B cell (primary cell): ENCODE measurements around the gene COG6. TPM values are rescaled to one million over a fixed set of nuclear protein-coding genes. Genes with fewer than 3 reads are reported as not detected.
A peak's percentile ranks its signal among the peaks of the same experiment; 100 is the strongest.

Experiments
- ATAC-seq: fragments of 200-7000 bp; cut with Tn5 transposase; one replicate; pipeline ENCODE4 v1.10.0; 2021; ENCODE audit warnings: low read depth, mild to moderate bottlenecking, moderate number of reproducible peaks, moderate library complexity
- CTCF ChIA-PET: fragments of 350-600 bp; sonication (Branson Sonifier 250); formaldehyde crosslinking; loops from one replicate; lab custom pipeline; 2021; ENCODE audit warnings: antibody characterized with exemption, inconsistent platforms; lab: Charles Lee
- POLR2A ChIA-PET: fragments of 350-600 bp; sonication (Branson Sonifier 250); formaldehyde crosslinking; loops from one replicate; lab custom pipeline; 2021; ENCODE audit warnings: antibody characterized with exemption; lab: Charles Lee
- DNase-seq: peaks from one replicate; pipeline ENCODE4 v3.0.0; 2013
- H2AFZ ChIP-seq: 2 replicates; pipeline ENCODE4 v1.6.1; 2012; ENCODE audit warnings: mild to moderate bottlenecking, low read depth, low read length; ENCODE audit not compliant: insufficient read depth, poor library complexity, severe bottlenecking
- H3K27ac ChIP-seq, 2 donors: 1 replicate in 1 of 2; 2 replicates in 1 of 2; pipeline ENCODE4 v1.5.1; 2012 to 2013; ENCODE audit warnings: low read length in 2 of 2, mild to moderate bottlenecking in 2 of 2, moderate library complexity in 1 of 2
- H3K27me3 ChIP-seq, 4 experiments: fragments of 200-600 bp in 1 of 4; sonication (generic) in 1 of 4; replicated peaks in 1 of 4; 1 replicate in 2 of 4; 2 replicates in 2 of 4; pipeline versions ENCODE4 v1.6.1 to v1.7.0; 2013 to 2016; ENCODE audit warnings: low read length in 3 of 4, mild to moderate bottlenecking in 2 of 4, mixed read lengths in 1 of 4, moderate library complexity in 1 of 4; ENCODE audit not compliant: insufficient read depth in 4 of 4, control insufficient read depth in 3 of 4; ENCODE audit errors: control extremely low read depth in 1 of 4
- H3K36me3 ChIP-seq, 2 experiments: replicated peaks in 1 of 2; 1 replicate in 1 of 2; 2 replicates in 1 of 2; pipeline versions ENCODE4 v1.6.1 to v1.7.1; 2013; ENCODE audit warnings: low read length in 1 of 2; ENCODE audit not compliant: insufficient read depth in 2 of 2, control insufficient read depth in 1 of 2; ENCODE audit errors: control extremely low read depth in 1 of 2, extremely low read depth in 1 of 2
- H3K4me1 ChIP-seq, 2 donors: fragments of 200-600 bp in 1 of 2; sonication (generic) in 1 of 2; 1 replicate in 1 of 2; 2 replicates in 1 of 2; pipeline versions ENCODE4 v1.5.1 to v1.6.1; 2013 to 2017; ENCODE audit warnings: low read length in 2 of 2; ENCODE audit not compliant: control insufficient read depth in 2 of 2, insufficient read depth in 2 of 2
- H3K4me2 ChIP-seq: replicated peaks from 2 replicates; pipeline ENCODE3; 2012; ENCODE audit warnings: mild to moderate bottlenecking, low read depth, low read length; ENCODE audit not compliant: poor library complexity, severe bottlenecking
- H3K4me3 ChIP-seq, 5 experiments: fragments of 200-600 bp in 1 of 5; sonication (generic) in 1 of 5; 1 replicate in 3 of 5; 2 replicates in 2 of 5; pipeline versions ENCODE4 v1.5.1 to v1.7.0; 2011 to 2016; ENCODE audit warnings: low read length in 4 of 5, mild to moderate bottlenecking in 4 of 5, low read depth in 2 of 5, control low read depth in 1 of 5, moderate library complexity in 1 of 5; ENCODE audit not compliant: insufficient read depth in 1 of 5; ENCODE audit errors: control extremely low read depth in 1 of 5, extremely low read depth in 1 of 5
- H3K79me2 ChIP-seq: fragments of 200-600 bp; sonication (generic); one replicate; pipeline ENCODE4 v1.6.0; 2016; ENCODE audit warnings: low read length; ENCODE audit not compliant: control insufficient read depth, insufficient read depth
- H3K9ac ChIP-seq: fragments of 200-600 bp; sonication (generic); 2 replicates; pipeline ENCODE4 v1.6.1; 2017; ENCODE audit warnings: mild to moderate bottlenecking, low read length, moderate library complexity
- H3K9me3 ChIP-seq, 3 donors: one replicate each; pipeline versions ENCODE4 v1.6.1 to v1.7.1; 2013; ENCODE audit warnings: low read length in 2 of 3; ENCODE audit not compliant: control insufficient read depth in 2 of 3, insufficient read depth in 1 of 3; ENCODE audit errors: control extremely low read depth in 1 of 3
- H4K20me1 ChIP-seq: 2 replicates; pipeline ENCODE4 v1.6.0; 2012; ENCODE audit warnings: mild to moderate bottlenecking, low read length; ENCODE audit not compliant: insufficient read depth, control insufficient read depth, poor library complexity, severe bottlenecking
- H3K27ac Mint-ChIP-seq: one replicate; pipeline ENCODE4 v1.8.0; 2021; ENCODE audit warnings: mixed read lengths
- H3K27me3 Mint-ChIP-seq: one replicate; pipeline ENCODE4 v1.8.0; 2021; ENCODE audit warnings: mixed read lengths
- H3K4me1 Mint-ChIP-seq: one replicate; pipeline ENCODE4 v1.8.0; 2021; ENCODE audit warnings: mixed read lengths
- H3K4me3 Mint-ChIP-seq: one replicate; pipeline ENCODE4 v1.8.0; 2021; ENCODE audit warnings: mixed read lengths
- H3K9me3 Mint-ChIP-seq: one replicate; pipeline ENCODE4 v1.8.0; 2022; ENCODE audit warnings: mixed read lengths; ENCODE audit not compliant: insufficient read depth
- CTCF ChIP-seq: fragments of 200-600 bp; IDR thresholded peaks from one replicate; pipeline ENCODE4 v1.8.0; 2022; ENCODE audit warnings: antibody characterized with exemption, mild to moderate bottlenecking
- EZH2 ChIP-seq: IDR thresholded peaks from 2 replicates; pipeline ENCODE4 v1.6.1; 2012; ENCODE audit warnings: borderline replicate concordance, low read depth, mild to moderate bottlenecking, moderate library complexity, low read length; ENCODE audit not compliant: insufficient read depth, poor library complexity, severe bottlenecking
- WGBS: methylation state at CpG from one replicate; pipeline ENCODE4 v1.1.5; 2013; ENCODE audit warnings: missing lambda C conversion rate; ENCODE audit not compliant: insufficient coverage; 5-methylcytosine and 5-hydroxymethylcytosine counted together
- intact Hi-C: fragments of 100-400 bp; cut with micrococcal nuclease; formaldehyde crosslinking; loops from one replicate; pipeline ENCODE4 v1.10.0; 2022
- polyA plus RNA-seq: library from polyadenylated mRNA; depleted of rRNA; stranded (reverse); fragments of >200 nt; gene quantifications from 2 replicates; pipeline ENCODE4 v1.2.3, GENCODE V29; 2012
- total RNA-seq, 2 donors: library from RNA; stranded (reverse); fragments of 120-200 nt in 1 of 2; gene quantifications; 1 replicate in 1 of 2; 2 replicates in 1 of 2; pipeline versions ENCODE4 v1.2.3 to v1.2.4, GENCODE V29; 2013 to 2022

The COG6 gene
- total and polyA plus RNA-seq, 2 donors (not counting 1 experiment from before 2014, with no cell fraction given), result 7.7 to 49.9 TPM

- H3K9me3 Mint-ChIP-seq, result peaks cover 3% of the 10 kb centered on the region
- H3K4me1 Mint-ChIP-seq, result peaks cover 8% of the 10 kb centered on the region
- CTCF ChIA-PET, result interaction anchor here (1.0 to 1.3 kb wide), 3 partner anchors 10 to 17 kb away, joined by 3 read pairs; no protein-coding TSS in a partner anchor
- no peaks in the 10 kb centered on the region for H3K79me2 ChIP-seq
- no peak overlapping the region for H3K27ac ChIP-seq
- no peak overlapping the region for H3K4me3 Mint-ChIP-seq
- no peak overlapping the region for H2AFZ ChIP-seq
- H3K27me3 ChIP-seq, result no peaks in the 10 kb centered on the region
- no peaks in the 10 kb centered on the region for H3K27me3 Mint-ChIP-seq
- POLR2A ChIA-PET, result no interaction called here
- H3K4me2 ChIP-seq, result no peak overlapping the region
- no peak overlapping the region for H3K27ac Mint-ChIP-seq
- no peaks in the 10 kb centered on the region for H3K9me3 ChIP-seq
- no peak for TF ChIP-seq EZH2
- TF ChIP-seq CTCF, result no peak
- WGBS, result no CpG with 5 or more reads among the region's 3 CpGs
- peaks cover 3 to 12% of the 10 kb centered on the region in 2 experiments for H3K36me3 ChIP-seq
- intact Hi-C loops, result no loop called here
- ATAC-seq (no peak), DNase-seq (no peak)
- H3K9ac ChIP-seq, result no peak overlapping the region
- no peaks in the 10 kb centered on the region for H4K20me1 ChIP-seq
- no peak overlapping the region for H3K4me3 ChIP-seq
- no peaks in the 10 kb centered on the region for H3K4me1 ChIP-seq
Measured at GRCh38 chr13:39675904-39676303, 20.4 kb downstream of the COG6 start.

DNA sequence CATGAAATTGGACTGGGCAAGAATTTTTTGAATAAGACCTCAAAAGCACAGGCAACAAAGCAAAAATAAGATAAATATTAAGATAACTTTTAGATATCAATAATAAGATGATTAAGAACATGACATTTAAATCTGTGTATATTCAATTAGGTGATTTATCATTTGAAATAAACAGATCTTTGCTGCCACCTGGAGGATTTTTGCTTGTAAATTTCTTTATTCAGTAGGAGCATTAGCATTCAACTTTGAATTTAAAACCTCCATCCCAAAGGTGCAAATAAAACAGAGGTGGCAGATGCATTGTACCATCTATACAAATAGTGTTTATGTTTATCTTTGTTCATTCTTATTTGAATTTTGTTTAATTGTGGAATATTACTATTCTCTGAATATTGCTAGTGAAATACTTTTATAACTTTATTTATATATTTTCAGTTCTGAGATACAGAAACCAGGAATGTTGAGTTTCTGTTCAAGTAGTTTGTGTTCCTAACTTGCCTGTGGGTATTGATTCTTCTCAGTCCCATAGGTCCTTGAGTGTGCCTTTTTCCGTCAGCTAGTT lies 20.9 kb downstream of the COG6 start:
- no peak overlapping the region for H3K4me3 Mint-ChIP-seq
- DNase-seq (peak; percentile 58), ATAC-seq (no peak)
- Histone ChIP-seq H2AFZ (no peak overlapping the region), H3K9ac (no peak overlapping the region), H3K36me3 (peaks cover 3 to 14% of the 10 kb centered on the region in 2 experiments), H3K4me1 (no peaks in the 10 kb centered on the region), H3K9me3 (no peaks in the 10 kb centered on the region), H4K20me1 (no peaks in the 10 kb centered on the region), H3K4me2 (no peak overlapping the region), H3K79me2 (no peaks in the 10 kb centered on the region), H3K27ac (no peak overlapping the region), H3K27me3 (no peaks in the 10 kb centered on the region), H3K4me3 (no peak overlapping the region)
- 100% methylated on average over 1 of the region's 1 CpG for WGBS
- H3K27ac Mint-ChIP-seq, result no peak overlapping the region
- TF ChIP-seq EZH2 (no peak), CTCF (peak; percentile 75)
- ChIA-PET CTCF (interaction anchor here (1.0 to 1.3 kb wide), 3 partner anchors 10 to 1101 kb away, joined by 3 read pairs; no protein-coding TSS in a partner anchor), POLR2A (no interaction called here)
- H3K9me3 Mint-ChIP-seq, result peaks cover 3% of the 10 kb centered on the region
- peaks cover 6% of the 10 kb centered on the region for H3K4me1 Mint-ChIP-seq
- no peaks in the 10 kb centered on the region for H3K27me3 Mint-ChIP-seq
- intact Hi-C loops, result no loop called here
